Stimulated activated CD8-positive, alpha-beta memory T cell treated with anti-CD3 and anti-CD28 coated beads, Interleukin-12 subunit alpha, Interleukin-12 subunit beta, amount 100 ng/mL, for 4 hours (primary cell): ENCODE measurements around the gene TTLL6.

Source experiments
- DNase-seq: peaks from one replicate; pipeline ENCODE4 v3.0.0-alpha.2; 2020; ENCODE audit warnings: low read depth

Gene TTLL6

GRCh38 chr17:48738424-48738802 lies 78.6 kb downstream of the TTLL6 start:
- no peak for DNase-seq

- DNase-seq: no peak
Measured at GRCh38 chr17:48737330-48738043, 79.5 kb downstream of the TTLL6 start.

GRCh38 chr17:48735062-48735351 lies 82.0 kb downstream of the TTLL6 start:
- no peak for DNase-seq

GRCh38 chr17:48734333-48735061 lies 82.5 kb downstream of the TTLL6 start:
- DNase-seq: no peak

- no peak for DNase-seq
Measured at GRCh38 chr17:48733632-48734328, 83.2 kb downstream of the TTLL6 start.

GRCh38 chr17:48732688-48733629 lies 84.1 kb downstream of the TTLL6 start:
- no peak for DNase-seq

GRCh38 chr17:48731355-48731754 lies 85.7 kb downstream of the TTLL6 start:
- no peak for DNase-seq

GRCh38 chr17:48730240-48730550 lies 86.8 kb downstream of the TTLL6 start:
- DNase-seq: no peak

GRCh38 chr17:48729335-48730239 lies 87.4 kb downstream of the TTLL6 start:
- DNase-seq: no peak

- DNase-seq: no peak
Measured at GRCh38 chr17:48728232-48729231, 88.5 kb downstream of the TTLL6 start, which contains the start of gene HOXB13. Gene HOXB13, minus strand, starts transcription at chr17:48728750. Its CDS starts 157 bp downstream, at chr17:48728593.

- no peak for DNase-seq
Measured at GRCh38 chr17:48727415-48728175, 89.4 kb downstream of the TTLL6 start.

- no peak for DNase-seq
Measured at GRCh38 chr17:48726916-48727286, 90.1 kb downstream of the TTLL6 start.

GRCh38 chr17:48726114-48726915 lies 90.7 kb downstream of the TTLL6 start:
- no peak for DNase-seq

- no peak for DNase-seq
Measured at GRCh38 chr17:48725288-48726064, 91.6 kb downstream of the TTLL6 start.

- no peak for DNase-seq
Measured at GRCh38 chr17:48725004-48725287, 92.1 kb downstream of the TTLL6 start.

GRCh38 chr17:48724251-48725003 lies 92.6 kb downstream of the TTLL6 start:
- peak; percentile 37 for DNase-seq
